H9 (cell line): ENCODE measurements around the gene LRRK1. TPM values are rescaled to one million over a fixed set of nuclear protein-coding genes. Genes with fewer than 3 reads are reported as not detected.

Experiments
- DNase-seq: peaks from one replicate; pipeline ENCODE4 v3.0.0-alpha.2; 2017
- H2AFZ ChIP-seq: one replicate; pipeline ENCODE4 v1.6.1; 2013; ENCODE audit warnings: mild to moderate bottlenecking, low read length, control low read depth, moderate library complexity
- H2AK5ac ChIP-seq: 2 replicates; pipeline ENCODE4 v1.6.1; 2013; ENCODE audit warnings: low read length, control low read depth, mixed read lengths; ENCODE audit not compliant: insufficient read length
- H2BK120ac ChIP-seq: one replicate; pipeline ENCODE4 v1.6.1; 2013; ENCODE audit warnings: low read depth, mild to moderate bottlenecking, low read length, control low read depth, inconsistent platforms; ENCODE audit not compliant: poor library complexity, severe bottlenecking
- H2BK12ac ChIP-seq: 2 replicates; pipeline ENCODE4 v1.6.1; 2013; ENCODE audit warnings: low read length, control low read depth, mixed read lengths, low read depth; ENCODE audit not compliant: insufficient read length
- H2BK15ac ChIP-seq: 2 replicates; pipeline ENCODE4 v1.6.1; 2013; ENCODE audit warnings: low read depth, low read length, control low read depth
- H2BK20ac ChIP-seq: one replicate; pipeline ENCODE4 v1.6.1; 2013; ENCODE audit warnings: low read depth, mild to moderate bottlenecking, low read length, control low read depth, inconsistent platforms; ENCODE audit not compliant: poor library complexity, severe bottlenecking
- H2BK5ac ChIP-seq: 2 replicates; pipeline ENCODE4 v1.6.1; 2013; ENCODE audit warnings: low read length, control low read depth, mixed read lengths; ENCODE audit not compliant: insufficient read length
- H3K14ac ChIP-seq: 2 replicates; pipeline ENCODE4 v1.6.1; 2013; ENCODE audit warnings: low read length, control low read depth; ENCODE audit not compliant: insufficient read depth
- H3K18ac ChIP-seq: 2 replicates; pipeline ENCODE4 v1.6.1; 2013; ENCODE audit warnings: low read depth, mild to moderate bottlenecking, mixed read lengths, low read length, control low read depth; ENCODE audit not compliant: insufficient read length
- H3K23ac ChIP-seq: 2 replicates; pipeline ENCODE4 v1.6.1; 2013; ENCODE audit warnings: low read length, control low read depth, mixed read lengths, low read depth; ENCODE audit not compliant: insufficient read length
- H3K23me2 ChIP-seq: 2 replicates; pipeline ENCODE4 v1.6.1; 2013; ENCODE audit warnings: low read depth, mild to moderate bottlenecking, mixed read lengths, low read length, control low read depth; ENCODE audit not compliant: insufficient read length, poor library complexity, severe bottlenecking
- H3K27ac ChIP-seq: 2 replicates; pipeline ENCODE4 v1.5.1; 2013; ENCODE audit warnings: low read length, control low read depth, mixed read lengths, low read depth; ENCODE audit not compliant: insufficient read length
- H3K27me3 ChIP-seq: 2 replicates; pipeline ENCODE4 v1.6.1; 2013; ENCODE audit warnings: low read length, control low read depth, inconsistent platforms; ENCODE audit not compliant: insufficient read depth
- H3K4ac ChIP-seq: 2 replicates; pipeline ENCODE4 v1.6.1; 2013; ENCODE audit warnings: low read depth, mild to moderate bottlenecking, control low read depth, inconsistent platforms, low read length, moderate library complexity
- H3K4me1 ChIP-seq: 2 replicates; pipeline ENCODE4 v1.6.1; 2013; ENCODE audit warnings: low read length, control low read depth, inconsistent platforms; ENCODE audit not compliant: insufficient read depth
- H3K4me2 ChIP-seq: 2 replicates; pipeline ENCODE4 v1.6.1; 2013; ENCODE audit warnings: low read length, control low read depth, mixed read lengths; ENCODE audit not compliant: insufficient read length, insufficient read depth
- H3K56ac ChIP-seq: 2 replicates; pipeline ENCODE4 v1.6.1; 2013; ENCODE audit warnings: low read depth, mild to moderate bottlenecking, mixed read lengths, low read length, control low read depth; ENCODE audit not compliant: insufficient read length
- H3K79me1 ChIP-seq: 2 replicates; pipeline ENCODE4 v1.6.1; 2013; ENCODE audit warnings: low read depth, mild to moderate bottlenecking, moderate library complexity, low read length, control low read depth, inconsistent platforms; ENCODE audit not compliant: insufficient read depth, poor library complexity, severe bottlenecking
- H3K79me2 ChIP-seq: 2 replicates; pipeline ENCODE4 v1.6.1; 2013; ENCODE audit warnings: low read length, control low read depth, inconsistent platforms; ENCODE audit not compliant: insufficient read depth
- H3K9ac ChIP-seq: 2 replicates; pipeline ENCODE4 v1.6.1; 2013; ENCODE audit warnings: low read length, control low read depth, mixed read lengths; ENCODE audit not compliant: insufficient read length; ENCODE audit errors: extremely low read depth
- H3K9me3 ChIP-seq: one replicate; pipeline ENCODE4 v1.6.1; 2013; ENCODE audit warnings: low read depth, low read length, inconsistent platforms; ENCODE audit not compliant: control insufficient read depth
- H3T11ph ChIP-seq: one replicate; pipeline ENCODE4 v1.6.1; 2013; ENCODE audit warnings: mild to moderate bottlenecking, low read length, control low read depth, inconsistent platforms
- H4K20me1 ChIP-seq: one replicate; pipeline ENCODE4 v1.6.1; 2013; ENCODE audit not compliant: control insufficient read depth, insufficient read length, insufficient read depth
- H4K5ac ChIP-seq: 2 replicates; pipeline ENCODE4 v1.6.1; 2013; ENCODE audit warnings: low read depth, mild to moderate bottlenecking, mixed read lengths, low read length, control low read depth; ENCODE audit not compliant: insufficient read length
- H4K8ac ChIP-seq: replicated peaks from 2 replicates; pipeline ENCODE4 v1.6.1; 2013; ENCODE audit warnings: low read length, control low read depth, mixed read lengths, low read depth; ENCODE audit not compliant: insufficient read length
- H4K91ac ChIP-seq: 2 replicates; pipeline ENCODE4 v1.6.1; 2013; ENCODE audit warnings: low read depth, mild to moderate bottlenecking, moderate library complexity, mixed read lengths, low read length, control low read depth; ENCODE audit not compliant: insufficient read length
- H3K27ac Mint-ChIP-seq, 3 experiments: 2 replicates in 2 of 3; 3 replicates in 1 of 3; pipeline ENCODE4 v1.8.0; 2020 to 2021; ENCODE audit warnings: mixed read lengths in 3 of 3, mild to moderate bottlenecking in 1 of 3, moderate library complexity in 1 of 3
- H3K27me3 Mint-ChIP-seq: 2 replicates; pipeline ENCODE4 v1.8.0; 2021; ENCODE audit warnings: low read depth, mild to moderate bottlenecking, moderate library complexity, mixed read lengths
- H3K36me3 Mint-ChIP-seq, 3 experiments: 2 replicates in 2 of 3; 3 replicates in 1 of 3; pipeline ENCODE4 v1.8.0; 2020 to 2021; ENCODE audit warnings: low read depth in 3 of 3, mixed read lengths in 3 of 3; ENCODE audit not compliant: insufficient read depth in 1 of 3
- H3K4me1 Mint-ChIP-seq, 2 experiments: 2 replicates each; pipeline ENCODE4 v1.8.0; 2020; ENCODE audit warnings: mixed read lengths in 2 of 2
- H3K4me3 Mint-ChIP-seq, 2 experiments: 2 replicates in 1 of 2; 3 replicates in 1 of 2; pipeline ENCODE4 v1.8.0; 2020 to 2021; ENCODE audit warnings: mild to moderate bottlenecking in 2 of 2, mixed read lengths in 2 of 2, moderate library complexity in 1 of 2
- H3K9me3 Mint-ChIP-seq, 2 experiments: 2 replicates in 1 of 2; 3 replicates in 1 of 2; pipeline ENCODE4 v1.8.0; 2020; ENCODE audit warnings: mild to moderate bottlenecking in 2 of 2, mixed read lengths in 2 of 2, moderate library complexity in 1 of 2
- CTCF ChIP-seq: fragments of 200-600 bp; sonication (generic); conservative IDR thresholded peaks from 3 replicates; pipeline ENCODE4 v1.8.0; 2021; ENCODE audit warnings: antibody characterized with exemption, mild to moderate bottlenecking
- WGBS: extraction: QIAGEN DNeasy Blood & Tissue Kit; methylation state at CpG from one replicate; pipeline ENCODE4 v1.1.7; 2013; ENCODE audit warnings: missing lambda C conversion rate, low lambda C conversion rate, mixed read lengths; ENCODE audit not compliant: insufficient read length; ENCODE audit errors: extremely low coverage; 5-methylcytosine and 5-hydroxymethylcytosine counted together
- total RNA-seq: library from RNA; stranded (reverse); gene quantifications from 2 replicates; pipeline ENCODE4 v1.2.1, GENCODE V29; 2021

LRRK1 gene
- total RNA-seq, 1 experiment from 2014 or later = 4.0 TPM

GRCh38 chr15:100999369-100999768 is 80.2 kb downstream of the LRRK1 start:
- no peak overlapping the region for H2AFZ ChIP-seq
- WGBS = no CpG with 5 or more reads among the region's 3 CpGs
- no peak overlapping the region for H4K91ac ChIP-seq
- H2BK12ac ChIP-seq = no peak overlapping the region
- H2AK5ac ChIP-seq = no peak overlapping the region
- H3K9ac ChIP-seq = no peak overlapping the region
- no peak overlapping the region for H4K5ac ChIP-seq
- H3K36me3 Mint-ChIP-seq = peaks cover 0 to 5% (median 5%) of the 10 kb centered on the region in 3 experiments; a peak in 3 of 7 replicates
- no peak overlapping the region for H3K27ac ChIP-seq
- peaks cover 5% of the 10 kb centered on the region in 2 experiments for H3K9me3 Mint-ChIP-seq
- no peak for DNase-seq
- H3K79me1 ChIP-seq = no peaks in the 10 kb centered on the region
- peaks cover 6% of the 10 kb centered on the region for H3K4me1 ChIP-seq
- no peaks in the 10 kb centered on the region for H3K9me3 ChIP-seq
- no peak overlapping the region for H2BK20ac ChIP-seq
- no peak overlapping the region for H3K18ac ChIP-seq
- no peaks in the 10 kb centered on the region for H3K79me2 ChIP-seq
- H3K4me2 ChIP-seq = no peak overlapping the region
- no peak overlapping the region for H2BK120ac ChIP-seq
- H3K23me2 ChIP-seq = no peaks in the 10 kb centered on the region
- no peak overlapping the region for H4K8ac ChIP-seq
- H3K23ac ChIP-seq = no peak overlapping the region
- no peak overlapping the region for H3K4me3 Mint-ChIP-seq
- H3K4ac ChIP-seq = no peak overlapping the region
- H2BK15ac ChIP-seq = no peak overlapping the region
- H3K56ac ChIP-seq = no peak overlapping the region
- H3T11ph ChIP-seq = no peak overlapping the region
- TF ChIP-seq CTCF = no peak
- no peaks in the 10 kb centered on the region for H4K20me1 ChIP-seq
- H3K27me3 Mint-ChIP-seq = peaks cover 9% of the 10 kb centered on the region
- no peak overlapping the region for H3K27ac Mint-ChIP-seq
- no peak overlapping the region for H3K14ac ChIP-seq
- H2BK5ac ChIP-seq = no peak overlapping the region
- peaks cover 20 to 30% of the 10 kb centered on the region in 2 experiments for H3K4me1 Mint-ChIP-seq
- no peaks in the 10 kb centered on the region for H3K27me3 ChIP-seq
